NCI-H1092 treated with DMSO at 0.1 percent for 48 hours (cell line): ENCODE results near the gene KIAA1328.
"Not testable (repeated sequence)": the region's sequence is repeated elsewhere in the genome, so short reads cannot be mapped to it uniquely, and the experiment has no call there.

Experiments used
- DNase-seq: peaks from one replicate; lab custom pipeline; 2025; lab: John Stamatoyannopoulos, UW

The KIAA1328 gene

GRCh38 chr18:36828630-36829361, at the start of gene KIAA1328, which contains the start of gene TPGS2:
KIAA1328 (plus strand) TSS chr18:36829127; CDS start chr18:36829139, 12 bp downstream.
TPGS2 (minus strand) TSS chr18:36829002; CDS start chr18:36828767, 235 bp downstream.
- peak; percentile 88 for DNase-seq

DNA sequence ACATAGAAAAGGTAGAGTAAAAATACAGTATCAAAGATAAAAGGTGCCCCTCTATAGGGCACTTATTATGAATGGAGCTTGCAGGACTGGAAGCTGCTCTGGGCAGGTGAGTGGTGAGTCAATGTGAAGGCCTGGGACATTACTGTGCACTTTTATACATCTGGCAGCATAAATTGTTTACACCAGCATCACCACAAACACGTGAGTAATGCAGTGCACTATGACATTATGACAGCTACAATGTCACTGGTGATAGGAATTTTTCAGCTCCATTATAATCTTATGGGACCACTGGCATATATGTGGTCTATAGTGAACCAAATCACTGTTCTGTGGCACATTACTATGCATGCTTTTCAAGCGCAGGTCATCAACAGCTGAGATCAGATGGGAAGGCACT, 48.2 kb upstream of the KIAA1328 start:
- DNase-seq = no peak

DNA sequence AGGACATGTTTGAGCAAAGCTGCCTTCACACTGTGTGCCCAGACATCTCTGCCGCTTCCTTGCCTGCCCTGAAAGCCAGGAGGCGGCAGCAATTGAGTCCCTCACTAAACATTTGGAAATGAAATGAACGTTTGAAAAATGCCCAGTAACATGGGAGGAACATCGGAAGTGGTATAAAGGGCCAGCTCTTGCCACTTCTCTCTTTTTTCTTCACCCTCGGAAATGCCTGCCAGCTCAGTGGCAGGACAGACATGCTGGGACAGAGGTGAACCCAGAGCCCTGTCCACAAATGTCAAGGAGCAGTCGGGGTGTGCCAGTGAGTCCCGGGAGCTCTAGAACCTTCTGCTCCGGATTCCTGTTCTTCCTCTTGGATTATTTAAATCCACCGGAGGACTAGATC, 46.2 kb upstream of the KIAA1328 start:
- no peak for DNase-seq

DNA sequence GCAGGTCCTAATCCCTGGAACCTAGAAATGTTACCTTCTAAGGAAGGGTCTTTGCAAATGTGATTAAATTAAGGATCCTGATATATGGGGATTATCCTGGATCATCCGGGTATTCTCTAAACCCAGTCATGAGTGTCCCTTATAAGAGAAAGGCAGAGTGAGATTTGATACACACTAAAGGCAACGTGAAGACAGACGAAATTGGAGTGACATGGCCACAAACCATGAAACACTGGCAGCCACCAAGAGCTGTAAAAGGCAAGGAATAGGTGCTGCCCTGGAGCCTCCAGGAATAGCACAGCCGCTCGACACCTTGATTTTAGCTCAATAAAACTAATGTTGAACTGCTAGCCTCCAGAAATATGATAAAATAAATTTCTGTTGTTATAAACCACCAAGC, 45.1 kb upstream of the KIAA1328 start:
- no peak for DNase-seq

- DNase-seq = no peak
Observed at GRCh38 chr18:36786686-36787085, 42.2 kb upstream of the KIAA1328 start.

- no peak for DNase-seq
Observed at GRCh38 chr18:36792634-36793283, 36.2 kb upstream of the KIAA1328 start.

GRCh38 chr18:36798738-36799473, 30.0 kb upstream of the KIAA1328 start:
- DNase-seq = no peak

GRCh38 chr18:36805105-36805504, 23.8 kb upstream of the KIAA1328 start:
- DNase-seq = no peak

DNA sequence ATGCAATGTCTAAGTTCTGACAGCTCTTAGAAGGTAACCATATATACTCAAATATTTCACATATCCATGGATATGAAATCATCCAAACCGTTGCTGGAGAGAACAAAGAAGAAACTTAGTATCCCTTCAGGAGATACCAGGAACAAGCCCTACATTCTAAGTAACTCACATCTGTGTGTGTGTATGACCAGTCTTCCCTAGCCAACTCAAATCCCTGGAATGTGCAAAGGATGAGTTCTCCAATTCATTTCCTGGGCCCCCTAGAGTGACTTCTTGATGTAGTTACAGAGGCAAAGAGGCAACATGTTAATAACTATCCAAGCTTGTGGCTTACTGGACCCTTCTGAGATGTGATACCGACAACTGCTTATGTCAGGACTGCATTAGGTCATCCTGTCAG, 20.2 kb upstream of the KIAA1328 start:
- no peak for DNase-seq

GRCh38 chr18:36809590-36810381, 19.1 kb upstream of the KIAA1328 start:
- peak; percentile 84 for DNase-seq

DNA sequence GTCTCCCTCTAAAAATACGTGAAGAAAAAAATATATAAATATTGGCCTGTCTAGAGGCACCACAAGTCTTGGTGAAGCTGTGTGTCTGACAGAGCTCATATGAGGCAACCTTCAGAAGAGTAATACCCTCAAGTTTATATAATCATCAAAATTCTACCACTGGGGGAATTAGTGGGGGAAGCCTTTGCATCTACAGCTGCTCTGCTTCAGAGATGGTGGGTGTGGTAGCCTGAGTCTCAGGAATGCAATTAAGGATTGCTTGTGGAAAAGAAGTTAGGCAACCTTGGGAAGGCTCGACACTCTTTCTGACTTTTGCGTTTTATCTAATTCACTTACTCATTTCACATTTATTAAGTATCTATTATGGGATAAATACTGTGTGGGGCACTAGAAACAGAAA, 17.5 kb upstream of the KIAA1328 start:
- DNase-seq = no peak

DNA sequence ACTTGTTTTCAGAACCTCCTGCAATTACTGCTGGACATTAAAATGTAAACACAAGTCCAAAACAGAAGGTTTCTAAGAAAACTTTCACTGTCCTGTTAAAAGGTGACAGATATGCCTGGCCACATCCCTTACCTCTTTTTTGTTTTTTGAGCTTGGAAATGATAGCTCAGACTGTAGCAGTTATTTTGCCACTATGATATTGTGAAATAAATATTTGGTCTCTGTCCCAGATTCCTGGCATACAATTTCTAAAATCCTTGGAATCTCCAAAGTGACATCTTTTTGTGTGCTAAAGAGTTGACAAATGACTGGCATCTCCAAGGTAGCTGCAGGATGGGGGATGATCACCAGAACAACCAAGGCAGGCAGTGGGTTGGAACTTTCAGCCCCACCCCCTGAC, 17.0 kb upstream of the KIAA1328 start:
- DNase-seq = no peak

DNA sequence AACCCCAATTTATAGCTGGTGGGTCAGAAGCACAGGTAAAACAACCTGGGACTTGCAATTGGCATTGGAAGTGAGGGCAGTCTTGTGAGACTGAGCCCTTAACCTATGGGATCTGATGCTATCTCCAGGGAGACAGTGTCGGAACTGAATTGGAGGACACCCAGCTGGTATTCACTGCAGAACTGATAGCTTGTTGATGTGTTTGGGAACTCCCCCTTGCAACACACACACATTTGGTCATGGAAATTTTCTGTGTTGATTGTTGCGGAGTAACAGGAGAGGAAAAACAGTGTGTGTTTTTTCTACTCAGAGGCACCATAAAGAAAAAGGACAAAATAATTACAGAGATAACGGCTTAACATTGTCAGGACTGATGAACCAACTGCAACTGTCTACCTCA, 16.2 kb upstream of the KIAA1328 start:
- DNase-seq = no peak

GRCh38 chr18:36813101-36813775, 15.7 kb upstream of the KIAA1328 start:
- no peak for DNase-seq

GRCh38 chr18:36813824-36814223, 15.1 kb upstream of the KIAA1328 start:
- no peak for DNase-seq

GRCh38 chr18:36814994-36815393, 13.9 kb upstream of the KIAA1328 start:
- peak; percentile 13 for DNase-seq

DNA sequence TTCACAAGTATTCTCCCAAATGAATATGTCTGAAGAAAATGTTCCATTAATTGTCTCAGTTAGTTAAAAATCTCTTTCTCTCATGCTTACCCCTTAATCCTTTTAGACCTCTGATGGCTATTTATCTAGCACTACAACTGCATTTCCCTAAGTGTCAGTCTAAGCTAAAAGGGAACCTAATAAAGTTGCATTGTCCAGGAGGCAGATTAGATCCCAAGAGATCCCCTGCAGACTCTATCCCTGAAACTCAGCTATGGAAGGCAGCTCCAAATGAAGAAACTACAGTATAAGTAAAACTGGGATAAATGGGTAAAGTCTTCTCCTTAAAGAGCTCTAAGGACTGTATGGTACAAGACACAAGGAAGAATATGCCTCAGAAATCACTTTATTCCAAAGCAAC, 12.8 kb upstream of the KIAA1328 start:
- not testable (repeated sequence) for DNase-seq

- DNase-seq = no peak
Observed at GRCh38 chr18:36817039-36817438, 11.9 kb upstream of the KIAA1328 start.

DNA sequence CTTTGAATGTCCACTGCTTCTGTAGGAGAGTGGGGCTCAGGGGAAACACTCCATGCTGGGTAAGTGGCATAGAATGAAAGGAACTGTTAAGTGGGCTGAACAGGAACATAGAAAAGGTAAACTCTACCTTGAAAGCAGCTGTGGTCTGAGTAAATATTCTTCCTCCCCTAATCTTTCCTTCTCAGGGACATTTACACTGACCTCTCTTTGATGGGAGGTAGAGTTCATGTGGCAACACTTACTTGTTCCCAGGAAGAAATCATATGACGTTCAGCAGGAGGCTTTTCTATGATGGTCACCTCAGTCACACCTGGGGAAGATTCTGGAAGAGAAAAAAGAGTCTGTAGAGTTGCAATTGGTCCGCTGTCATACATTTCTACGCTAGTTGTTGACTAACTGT, 10.3 kb upstream of the KIAA1328 start:
- no peak for DNase-seq

DNA sequence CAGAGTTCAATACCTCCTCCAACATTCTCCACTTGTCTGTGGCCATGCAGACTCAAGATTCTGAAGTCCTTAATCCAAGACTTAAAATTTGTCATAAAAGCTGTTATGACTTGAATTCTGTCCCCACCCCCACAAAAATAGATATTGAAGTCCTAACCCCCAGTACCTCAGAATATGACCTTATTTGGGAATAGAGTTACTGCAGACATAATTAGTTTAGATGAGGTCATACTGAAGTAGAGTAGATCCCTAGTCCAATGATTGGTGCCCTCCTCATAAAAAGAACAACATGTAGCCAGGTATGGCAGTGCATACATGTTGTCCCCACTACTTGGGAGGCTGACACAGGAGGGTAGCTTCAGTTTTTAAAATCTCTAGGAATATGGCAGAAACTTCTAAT, 9.3 kb upstream of the KIAA1328 start:
- no peak for DNase-seq

DNA sequence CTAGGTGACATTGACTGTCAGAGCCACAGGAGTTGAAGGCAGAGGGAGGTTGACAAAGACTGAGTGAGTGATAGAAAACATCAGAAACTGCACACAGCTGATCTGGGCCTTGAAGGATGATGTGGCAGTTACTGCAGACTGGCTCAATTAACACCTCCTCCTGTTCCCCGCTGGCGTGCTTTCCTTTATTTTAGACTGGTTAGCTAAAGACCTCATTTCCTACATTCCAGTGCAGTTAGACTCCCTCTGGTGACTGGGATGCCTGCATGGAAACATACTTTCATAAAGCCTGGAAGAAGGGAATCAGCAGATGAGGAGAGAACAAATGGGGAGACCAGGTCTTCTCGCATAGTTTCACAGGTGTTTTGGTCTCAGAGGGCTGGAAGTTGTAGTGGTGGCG, 7.2 kb upstream of the KIAA1328 start:
- no peak for DNase-seq

GRCh38 chr18:36825526-36825925, 3.4 kb upstream of the KIAA1328 start:
- DNase-seq = no peak
